GM19025 (cell line): Measurements from ENCODE around the gene DOK5.

Source experiments
- ATAC-seq: cut with Tn5 transposase; IDR thresholded peaks from one replicate; pipeline ENCODE4 v1.9.1; 2021; ENCODE audit warnings: mild to moderate bottlenecking, low read depth, moderate library complexity; ENCODE audit not compliant: unreplicated experiment

Gene DOK5

GRCh38 chr20:54510541-54511129, 35.2 kb downstream of the DOK5 start:
- no peak for ATAC-seq

DNA sequence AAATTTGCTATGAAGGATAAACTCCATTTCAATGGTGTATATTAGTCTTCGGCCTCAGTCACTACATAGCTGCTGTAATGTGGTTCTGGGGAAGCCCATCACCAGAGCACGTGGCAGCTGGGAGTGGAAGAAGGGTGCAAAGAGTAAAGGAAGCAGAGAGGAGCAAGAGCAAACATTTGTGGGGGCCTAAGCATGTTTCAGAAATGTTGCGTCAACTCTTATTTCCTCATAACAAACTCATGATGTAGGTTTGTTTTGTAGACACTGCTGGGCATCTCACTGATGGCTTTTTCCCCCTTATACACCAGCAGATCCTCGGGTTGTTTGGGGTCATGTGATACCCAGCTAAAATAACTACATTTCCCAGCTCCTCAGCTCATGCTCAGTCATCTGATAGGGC, 37.3 kb downstream of the DOK5 start:
- no peak for ATAC-seq

DNA sequence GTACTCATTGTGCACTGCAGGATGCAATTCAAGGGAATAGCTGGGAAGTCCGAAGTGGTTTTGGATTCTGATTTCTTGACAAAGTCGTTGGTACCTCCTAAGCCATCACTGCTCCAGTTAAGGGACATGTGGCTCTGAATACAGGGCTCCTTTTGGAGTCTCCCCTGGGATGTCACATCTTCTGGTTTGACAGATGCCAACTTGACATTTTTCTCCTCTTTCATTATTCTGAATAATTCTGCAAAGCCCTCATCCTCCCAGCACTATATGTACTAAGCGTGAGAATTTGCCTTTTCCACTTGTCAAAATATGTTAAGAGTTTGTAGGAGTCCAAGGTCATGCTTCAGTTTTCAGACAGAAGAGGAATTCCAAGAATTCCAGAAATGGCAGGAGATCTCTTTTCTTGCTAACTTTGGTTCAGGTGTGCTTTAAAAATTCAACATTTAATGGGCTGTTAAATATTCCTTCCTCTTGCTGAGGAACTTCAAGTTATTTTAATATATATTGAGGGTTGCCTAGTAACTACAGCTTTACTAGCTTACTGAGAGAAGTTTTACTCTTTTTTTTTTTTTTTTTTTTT, 38.7 kb downstream of the DOK5 start:
- no peak for ATAC-seq

- ATAC-seq: no peak
Measured at GRCh38 chr20:54515793-54516628, 40.6 kb downstream of the DOK5 start.

DNA sequence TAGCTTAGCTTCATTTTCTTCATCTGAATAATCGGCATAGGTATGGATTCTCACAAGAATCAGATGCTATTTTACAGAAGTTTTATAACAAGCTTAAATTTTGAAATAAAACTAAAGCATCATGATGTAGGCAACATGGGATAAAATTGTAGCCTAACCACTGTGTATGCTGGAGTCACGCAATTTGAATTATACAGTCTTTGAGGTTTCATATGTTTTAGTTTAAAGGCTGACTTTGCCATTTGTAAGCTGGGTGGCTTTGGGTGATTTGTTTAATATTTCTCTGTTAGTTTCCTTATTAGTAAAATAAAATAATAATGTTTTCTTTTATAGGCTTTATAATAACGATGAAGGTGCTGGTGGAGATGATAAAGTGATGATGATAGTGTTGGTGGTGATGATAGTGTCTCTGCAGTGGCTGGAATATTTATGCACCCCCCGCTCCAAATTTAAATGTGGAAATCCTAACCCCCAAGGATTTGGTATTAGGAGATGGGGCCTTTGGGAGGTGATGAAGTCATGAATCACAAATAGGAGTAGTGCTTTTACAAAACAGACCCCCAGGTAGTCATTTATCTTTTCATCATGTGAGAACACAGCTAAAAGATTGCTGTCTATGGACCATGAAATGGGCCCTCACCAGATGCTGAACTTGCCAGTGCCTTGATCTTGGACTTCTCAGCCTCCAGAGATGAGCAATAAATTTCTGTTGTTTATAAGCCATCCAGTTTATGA, 42.0 kb downstream of the DOK5 start:
- no peak for ATAC-seq

DNA sequence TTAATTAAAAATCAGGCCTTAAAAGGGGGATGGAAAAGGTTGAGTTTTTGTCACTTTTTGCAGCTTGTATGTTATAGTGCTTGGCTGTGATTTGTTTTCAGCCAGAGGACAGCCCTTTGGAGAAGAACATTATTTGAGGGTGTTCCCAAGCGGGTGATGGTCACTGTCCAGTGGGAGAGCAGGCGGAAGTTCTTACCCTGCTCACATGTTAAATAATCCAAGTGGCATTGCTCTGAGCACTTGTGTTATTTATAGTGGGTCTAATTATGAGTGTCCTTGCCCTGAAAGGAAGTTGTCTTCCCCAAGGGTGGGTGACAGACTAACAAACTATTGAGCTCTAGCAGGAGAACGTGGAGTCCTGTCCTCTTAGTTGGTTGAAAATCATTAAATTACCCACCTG, 49.5 kb downstream of the DOK5 start:
- ATAC-seq: no peak

DNA sequence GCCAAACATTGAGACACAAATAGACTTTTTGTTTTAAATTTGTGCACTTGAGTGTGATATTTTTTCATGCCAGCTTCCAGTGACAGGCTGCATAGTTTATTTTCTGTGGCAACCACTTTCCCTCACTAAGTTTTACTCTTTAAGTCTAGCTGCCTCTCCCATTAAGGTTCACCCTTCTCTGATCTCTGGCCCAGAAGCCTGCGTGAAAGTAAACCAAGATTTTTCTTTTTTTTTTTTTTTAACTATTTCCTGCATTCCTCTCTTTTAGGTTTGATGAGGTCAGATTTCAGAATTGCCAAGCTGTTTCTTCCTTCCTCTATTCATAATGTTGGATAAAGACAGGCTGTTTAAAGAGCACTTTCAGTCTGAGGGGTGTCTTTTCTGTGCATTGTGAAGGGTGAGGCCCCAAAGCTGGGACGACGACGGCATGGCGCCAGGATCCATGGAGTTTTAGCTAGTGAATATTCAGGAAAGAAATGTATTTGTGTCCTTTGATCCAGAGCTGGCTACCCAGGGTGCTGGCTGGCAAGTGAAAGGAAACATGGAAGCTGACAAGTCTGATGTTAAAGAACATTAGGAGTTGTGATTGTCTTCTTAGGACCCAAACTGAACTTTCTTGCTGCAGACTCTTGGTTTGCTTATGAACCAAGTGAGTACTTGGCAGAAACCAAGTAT, 50.7 kb downstream of the DOK5 start:
- ATAC-seq: no peak

DNA sequence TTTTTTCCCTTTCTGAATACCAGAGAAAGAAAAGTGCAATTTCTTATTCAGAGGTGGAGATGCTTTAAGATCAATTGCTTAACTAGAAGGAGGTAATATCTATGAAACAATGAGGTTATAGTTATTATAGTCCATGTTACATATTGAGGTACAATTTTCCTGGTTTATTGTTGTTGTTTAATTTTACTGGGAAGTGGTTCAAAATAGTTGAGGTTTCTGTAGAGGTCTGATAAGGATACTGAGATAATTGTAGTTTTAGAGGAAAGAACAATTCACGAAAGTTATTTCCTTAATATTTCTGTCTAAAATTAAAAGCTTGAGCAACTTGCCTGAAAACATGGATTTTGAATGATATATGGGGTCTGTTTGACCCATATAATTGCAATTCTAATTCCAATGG, 51.4 kb downstream of the DOK5 start:
- ATAC-seq: no peak

- no peak for ATAC-seq
Measured at GRCh38 chr20:54532573-54532972, 57.2 kb downstream of the DOK5 start.

DNA sequence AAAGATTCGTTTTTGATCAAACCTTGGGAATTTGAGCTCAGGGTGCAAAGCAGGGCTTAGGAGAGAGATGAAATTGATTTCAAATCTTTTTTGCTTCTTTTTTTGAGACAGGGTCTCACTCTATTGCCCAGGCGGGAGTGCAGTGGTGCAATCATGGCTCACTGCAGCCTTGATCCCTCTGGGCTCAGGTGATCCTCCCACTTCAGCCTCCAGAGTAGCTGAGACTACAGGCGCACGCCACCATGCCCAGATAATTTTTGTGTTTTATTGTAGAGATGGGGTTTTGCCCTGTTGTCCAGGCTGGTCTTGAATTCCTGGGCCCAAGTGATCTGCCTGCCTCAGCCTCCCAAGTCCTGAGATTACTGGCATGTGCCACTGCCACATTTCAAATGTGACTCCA, 58.7 kb downstream of the DOK5 start:
- no peak for ATAC-seq

GRCh38 chr20:54535033-54535432, 59.6 kb downstream of the DOK5 start:
- no peak for ATAC-seq

- no peak for ATAC-seq
Measured at GRCh38 chr20:54535746-54536145, 60.4 kb downstream of the DOK5 start.

DNA sequence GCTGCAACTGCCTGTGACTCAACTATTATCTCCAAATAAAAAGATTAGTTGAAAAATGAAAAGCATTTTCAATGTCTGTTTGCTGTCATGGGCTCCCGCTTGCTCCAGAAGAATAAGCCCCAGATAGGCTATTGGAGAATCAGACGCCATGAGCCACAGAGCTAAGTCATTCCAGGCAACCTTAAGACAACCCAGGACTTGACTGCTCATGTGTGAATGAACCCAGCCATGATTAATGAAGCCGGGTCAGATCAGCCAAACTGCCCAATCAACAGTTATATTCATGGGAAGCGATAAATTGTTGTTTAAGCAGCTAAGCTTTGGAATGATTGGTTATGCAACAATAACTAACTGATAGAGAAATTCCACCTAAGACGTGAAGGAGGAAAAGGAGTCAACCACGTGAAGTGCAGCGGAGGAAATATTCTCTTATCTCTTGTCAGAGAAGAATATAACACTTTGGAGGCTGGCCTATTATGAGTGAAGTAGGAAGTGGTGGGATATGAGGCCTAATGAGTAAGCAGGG, 64.2 kb downstream of the DOK5 start:
- no peak for ATAC-seq

- no peak for ATAC-seq
Measured at GRCh38 chr20:54543369-54543768, 68.0 kb downstream of the DOK5 start.

DNA sequence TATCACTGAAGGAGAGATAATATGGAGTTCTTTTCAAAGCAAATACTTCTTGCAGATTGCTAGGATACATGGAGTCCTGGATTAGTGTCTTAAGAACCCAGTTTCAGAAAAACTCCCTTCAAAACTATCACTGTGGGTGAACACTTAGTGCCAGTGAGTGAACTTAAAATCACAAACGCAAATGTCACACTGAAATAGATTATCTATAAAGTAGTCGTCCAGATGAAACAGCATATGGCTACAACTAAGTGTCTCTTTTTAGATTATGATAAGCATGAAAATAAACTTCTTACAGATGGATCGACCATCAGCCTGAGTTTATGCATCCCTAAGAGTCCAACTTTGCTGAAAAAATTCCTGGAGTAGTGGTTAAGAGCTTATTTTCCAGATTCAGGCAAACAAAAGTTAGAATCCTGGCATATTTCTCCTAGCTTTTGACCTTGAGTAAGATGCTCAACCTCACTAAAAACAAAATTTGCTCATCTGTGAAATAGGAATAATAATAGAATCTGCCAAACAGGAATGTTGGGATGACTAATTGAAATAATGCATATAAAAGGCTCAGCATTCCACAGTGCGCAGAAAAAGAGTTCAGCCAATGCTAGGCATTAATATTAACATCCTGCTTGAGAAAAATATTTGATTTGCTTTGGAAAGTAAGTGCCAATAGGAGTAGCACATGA, 70.4 kb downstream of the DOK5 start:
- ATAC-seq: no peak

DNA sequence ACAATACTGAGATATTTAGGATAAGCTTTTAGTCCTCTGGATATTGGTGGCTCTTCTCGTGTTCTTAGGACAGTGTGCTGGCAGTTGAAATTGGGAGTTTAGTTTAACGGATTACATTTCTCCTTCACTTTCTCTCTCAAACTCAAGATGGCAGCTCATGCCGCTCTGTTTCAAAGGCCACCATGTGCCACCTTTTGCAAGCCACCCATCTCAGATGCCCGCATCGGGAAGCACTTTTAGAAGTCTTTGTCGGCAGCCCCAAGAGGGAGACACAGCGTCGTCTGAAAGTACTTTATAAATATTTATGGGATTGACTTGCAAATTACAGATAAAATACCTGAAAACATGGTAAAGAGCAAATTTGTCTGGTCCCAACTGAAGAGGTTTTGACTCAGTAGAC, 73.5 kb downstream of the DOK5 start:
- no peak for ATAC-seq

- ATAC-seq: no peak
Measured at GRCh38 chr20:54549658-54550326, 74.4 kb downstream of the DOK5 start.

- ATAC-seq: no peak
Measured at GRCh38 chr20:54550776-54551396, 75.5 kb downstream of the DOK5 start.

GRCh38 chr20:54554006-54554405, 78.6 kb downstream of the DOK5 start:
- ATAC-seq: no peak
